Measurements from ENCODE around the gene SYNGR3.
A peak's percentile ranks its signal among the peaks of the same experiment; 100 is the strongest.
"Not testable (repeated sequence)": the region's sequence is repeated elsewhere in the genome, so short reads cannot be mapped to it uniquely, and the experiment has no call there.

SYNGR3 gene

GRCh38 chr16:1989209-1990100 lies at the start of gene SYNGR3:
Gene SYNGR3 (plus strand): TSS chr16:1989970. CDS start chr16:1990103, 133 bp downstream.
- DNase-seq, result no peak

GRCh38 chr16:1940273-1941161 lies 49.3 kb upstream of the SYNGR3 start:
- DNase-seq, result no peak

- DNase-seq, result no peak
These were observed 48.4 kb upstream of the SYNGR3 start for GRCh38 chr16:1941162-1942046.

GRCh38 chr16:1942047-1942809 lies 47.5 kb upstream of the SYNGR3 start:
- DNase-seq, result no peak

GRCh38 chr16:1942810-1943726 lies 46.7 kb upstream of the SYNGR3 start, which contains the start of gene MSRB1:
Gene MSRB1 (minus strand): TSS chr16:1943199. CDS start chr16:1943156, 43 bp downstream.
- peak; percentile 88 for DNase-seq

- no peak for DNase-seq
These were observed 45.1 kb upstream of the SYNGR3 start for GRCh38 chr16:1944612-1945199.

GRCh38 chr16:1945559-1946391 lies 44.0 kb upstream of the SYNGR3 start:
- DNase-seq, result no peak

GRCh38 chr16:1946495-1947368 lies 43.0 kb upstream of the SYNGR3 start:
- DNase-seq, result no peak

GRCh38 chr16:1947369-1947670 lies 42.5 kb upstream of the SYNGR3 start:
- DNase-seq, result no peak

- DNase-seq, result no peak
These were observed 40.3 kb upstream of the SYNGR3 start for GRCh38 chr16:1949507-1949906.

GRCh38 chr16:1950047-1950446 lies 39.7 kb upstream of the SYNGR3 start:
- DNase-seq, result no peak

- no peak for DNase-seq
These were observed 39.2 kb upstream of the SYNGR3 start for GRCh38 chr16:1950559-1950958.

- DNase-seq, result no peak
These were observed 36.0 kb upstream of the SYNGR3 start for GRCh38 chr16:1953734-1954133.

GRCh38 chr16:1957434-1958142 lies 32.2 kb upstream of the SYNGR3 start:
- not testable (repeated sequence) for DNase-seq

- not testable (repeated sequence) for DNase-seq
These were observed 31.7 kb upstream of the SYNGR3 start for GRCh38 chr16:1958143-1958491.

GRCh38 chr16:1958715-1959268 lies 31.0 kb upstream of the SYNGR3 start:
- DNase-seq, result no peak

- DNase-seq, result no peak
These were observed 30.3 kb upstream of the SYNGR3 start, which contains the start of gene NDUFB10 for GRCh38 chr16:1959269-1960039. Gene NDUFB10 (plus strand): TSS chr16:1959538. CDS start chr16:1959625, 87 bp downstream.
